ENCODE measurements around the gene NF2.

NF2 gene

GRCh38 chr22:29720811-29721323, 117.4 kb downstream of the NF2 start:
- Histone ChIP-seq H3K9me3 (ENCODE audit: severe bottlenecking) (no peaks in the 10 kb centered on the region), H3K27ac (ENCODE audit: poor library complexity, severe bottlenecking) (no peak overlapping the region), H3K36me3 (ENCODE audit: low read depth) (no peaks in the 10 kb centered on the region), H3K4me3 (ENCODE audit: severe bottlenecking) (no peak overlapping the region), H3K4me1 (ENCODE audit: insufficient read depth, poor library complexity, severe bottlenecking) (no peaks in the 10 kb centered on the region), H3K27me3 (ENCODE audit: insufficient read depth, poor library complexity, severe bottlenecking) (peaks cover 17% of the 10 kb centered on the region)
- ATAC-seq (ENCODE audit: low read depth) (no peak), DNase-seq (ENCODE audit: low spot score) (no peak)
- TF ChIP-seq CTCF (IDR thresholded peaks at IDR 0.05; ENCODE audit: poor library complexity, severe bottlenecking): no peak

- Histone ChIP-seq H3K27me3 (ENCODE audit: insufficient read depth, poor library complexity, severe bottlenecking) (peaks cover 17% of the 10 kb centered on the region), H3K4me3 (ENCODE audit: severe bottlenecking) (no peak overlapping the region), H3K36me3 (ENCODE audit: low read depth) (no peaks in the 10 kb centered on the region), H3K27ac (ENCODE audit: poor library complexity, severe bottlenecking) (no peak overlapping the region), H3K9me3 (ENCODE audit: severe bottlenecking) (no peaks in the 10 kb centered on the region), H3K4me1 (ENCODE audit: insufficient read depth, poor library complexity, severe bottlenecking) (no peaks in the 10 kb centered on the region)
- ATAC-seq (ENCODE audit: low read depth) (no peak), DNase-seq (ENCODE audit: low spot score) (no peak)
- TF ChIP-seq CTCF (IDR thresholded peaks at IDR 0.05; ENCODE audit: poor library complexity, severe bottlenecking): no peak
Observed at GRCh38 chr22:29722151-29722550, 118.7 kb downstream of the NF2 start.

GRCh38 chr22:29722587-29722986, 119.2 kb downstream of the NF2 start:
- H3K27ac ChIP-seq (ENCODE audit: poor library complexity, severe bottlenecking): no peak overlapping the region
- H3K4me1 ChIP-seq (ENCODE audit: insufficient read depth, poor library complexity, severe bottlenecking): no peaks in the 10 kb centered on the region
- H3K9me3 ChIP-seq (ENCODE audit: severe bottlenecking): no peaks in the 10 kb centered on the region
- no peak for TF ChIP-seq CTCF (IDR thresholded peaks at IDR 0.05; ENCODE audit: poor library complexity, severe bottlenecking)
- H3K27me3 ChIP-seq (ENCODE audit: insufficient read depth, poor library complexity, severe bottlenecking): peaks cover 17% of the 10 kb centered on the region
- DNase-seq (ENCODE audit: low spot score) (no peak), ATAC-seq (ENCODE audit: low read depth) (no peak)
- no peaks in the 10 kb centered on the region for H3K36me3 ChIP-seq (ENCODE audit: low read depth)
- no peak overlapping the region for H3K4me3 ChIP-seq (ENCODE audit: severe bottlenecking)

- DNase-seq (ENCODE audit: low spot score): no peak
- Histone ChIP-seq H3K4me1 (ENCODE audit: insufficient read depth, poor library complexity, severe bottlenecking) (no peaks in the 10 kb centered on the region), H3K4me3 (ENCODE audit: severe bottlenecking) (no peak overlapping the region), H3K27ac (ENCODE audit: poor library complexity, severe bottlenecking) (no peak overlapping the region), H3K36me3 (ENCODE audit: low read depth) (no peaks in the 10 kb centered on the region), H3K9me3 (ENCODE audit: severe bottlenecking) (no peaks in the 10 kb centered on the region), H3K27me3 (ENCODE audit: insufficient read depth, poor library complexity, severe bottlenecking) (peaks cover 17% of the 10 kb centered on the region)
- TF ChIP-seq CTCF (IDR thresholded peaks at IDR 0.05; ENCODE audit: poor library complexity, severe bottlenecking): no peak
- ATAC-seq (ENCODE audit: low read depth): no peak
Observed at GRCh38 chr22:29723766-29724165, 120.3 kb downstream of the NF2 start.

- no peaks in the 10 kb centered on the region for H3K4me1 ChIP-seq (ENCODE audit: insufficient read depth, poor library complexity, severe bottlenecking)
- no peak for TF ChIP-seq CTCF (IDR thresholded peaks at IDR 0.05; ENCODE audit: poor library complexity, severe bottlenecking)
- H3K36me3 ChIP-seq (ENCODE audit: low read depth): no peaks in the 10 kb centered on the region
- DNase-seq (ENCODE audit: low spot score) (no peak), ATAC-seq (ENCODE audit: low read depth) (no peak)
- H3K9me3 ChIP-seq (ENCODE audit: severe bottlenecking): no peaks in the 10 kb centered on the region
- no peak overlapping the region for H3K4me3 ChIP-seq (ENCODE audit: severe bottlenecking)
- H3K27me3 ChIP-seq (ENCODE audit: insufficient read depth, poor library complexity, severe bottlenecking): peaks cover 9% of the 10 kb centered on the region
- no peak overlapping the region for H3K27ac ChIP-seq (ENCODE audit: poor library complexity, severe bottlenecking)
Observed at GRCh38 chr22:29724843-29725242, 121.4 kb downstream of the NF2 start.
